Tongue (tissue), 2 donors: ENCODE measurements around the gene RUNX3. TPM values are rescaled to one million over a fixed set of nuclear protein-coding genes. Genes with fewer than 3 reads are reported as not detected.

Source experiments
- DNase-seq: peaks from one replicate; pipeline ENCODE4 v3.0.0-alpha.2; 2015
- total RNA-seq: library from RNA; depleted of rRNA; stranded (reverse); fragments of >200 nt; gene quantifications from one replicate; pipeline ENCODE4 v1.2.3, GENCODE V29; 2014

Gene RUNX3
- total RNA-seq, 1 donor from 2014 or later: 0.62 TPM

- DNase-seq: no peak
Measured at GRCh38 chr1:24946861-24947658, 17.0 kb upstream of the RUNX3 start.

DNA sequence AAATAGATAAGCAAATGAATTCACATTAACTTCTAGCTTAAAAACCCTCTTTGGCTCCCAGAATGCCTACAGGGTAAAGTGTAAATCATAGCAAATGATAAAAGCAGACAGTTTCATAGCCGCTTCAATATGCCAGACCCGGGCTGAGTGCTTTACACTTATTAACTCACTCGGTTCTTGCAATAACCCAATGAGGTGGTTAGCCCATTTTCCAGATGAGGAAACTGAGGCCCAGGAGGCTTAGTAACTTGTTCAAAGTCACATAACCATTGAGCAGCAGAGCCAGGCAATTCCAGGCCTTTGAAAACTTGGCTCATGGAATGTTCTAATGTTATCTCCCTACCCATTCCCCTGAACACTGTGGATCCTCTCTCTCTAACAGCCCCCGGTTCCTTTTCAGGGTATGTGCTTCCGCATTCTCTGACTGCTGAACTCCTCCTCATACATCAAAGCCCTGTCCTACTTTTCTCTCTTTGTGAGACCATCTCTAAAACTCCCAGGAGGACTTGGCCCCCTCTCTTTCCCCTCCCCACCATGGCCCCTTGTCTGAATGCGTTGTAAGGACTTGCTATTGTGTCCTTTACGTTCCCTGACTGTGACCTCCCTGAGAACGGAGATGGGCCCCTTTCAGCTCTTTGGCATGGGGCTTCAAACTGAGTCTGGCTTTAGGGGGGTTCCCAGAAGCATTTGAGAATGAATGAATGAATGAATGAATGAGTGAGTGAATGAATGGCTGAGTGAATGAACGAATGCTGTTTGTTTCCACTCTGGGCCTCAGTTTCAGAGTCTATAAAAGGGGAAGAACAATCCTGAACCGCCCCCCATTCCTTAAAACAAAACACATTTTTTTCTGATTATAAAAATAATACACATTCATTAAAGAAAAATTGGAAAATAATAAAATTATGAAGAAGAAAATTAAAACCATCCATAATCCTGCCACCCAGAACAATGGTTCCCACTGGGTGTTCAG, 15.6 kb upstream of the RUNX3 start:
- DNase-seq: no peak

- DNase-seq: no peak
Measured at GRCh38 chr1:24944318-24944717, 14.2 kb upstream of the RUNX3 start.

DNA sequence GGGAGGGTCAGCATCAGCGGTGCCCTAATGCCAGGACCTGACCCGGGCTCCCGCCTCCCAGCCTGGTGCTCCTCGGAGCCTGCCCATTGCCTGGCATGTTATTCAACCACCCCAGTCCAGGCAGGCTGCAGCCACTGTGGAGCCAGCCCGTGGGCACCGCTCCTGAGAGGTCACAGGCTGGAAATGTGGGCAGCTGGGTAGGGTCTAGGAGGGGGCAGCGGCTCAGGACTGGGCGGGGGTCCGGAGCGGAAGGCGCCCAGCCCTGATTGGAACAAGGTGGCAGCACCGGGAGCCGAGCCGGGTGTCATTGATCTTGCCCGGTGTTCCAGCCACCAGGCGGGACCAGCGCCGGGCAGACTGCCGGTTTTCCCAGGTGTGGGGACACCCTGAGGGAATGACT, 12.7 kb upstream of the RUNX3 start:
- DNase-seq: no peak

DNA sequence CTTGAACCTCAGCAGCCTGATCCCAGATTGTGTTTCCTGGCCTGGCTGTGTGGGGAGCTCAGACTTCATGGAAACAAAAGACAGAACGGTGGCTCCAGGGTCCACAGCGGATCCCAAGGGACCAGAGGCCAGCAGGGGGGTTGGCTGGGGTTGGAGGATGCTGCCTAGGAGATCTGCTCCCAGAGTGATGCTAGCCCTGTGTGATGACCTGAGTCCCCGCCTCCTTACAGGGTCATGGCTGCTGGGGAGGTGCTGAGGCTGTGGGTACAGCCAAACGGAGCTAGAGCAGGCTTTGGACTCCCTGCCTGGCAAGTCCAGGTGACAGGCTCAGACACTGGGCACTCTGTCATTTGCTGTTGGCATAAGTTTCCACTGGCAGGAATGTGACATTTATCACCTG, 11.5 kb upstream of the RUNX3 start:
- DNase-seq: no peak

DNA sequence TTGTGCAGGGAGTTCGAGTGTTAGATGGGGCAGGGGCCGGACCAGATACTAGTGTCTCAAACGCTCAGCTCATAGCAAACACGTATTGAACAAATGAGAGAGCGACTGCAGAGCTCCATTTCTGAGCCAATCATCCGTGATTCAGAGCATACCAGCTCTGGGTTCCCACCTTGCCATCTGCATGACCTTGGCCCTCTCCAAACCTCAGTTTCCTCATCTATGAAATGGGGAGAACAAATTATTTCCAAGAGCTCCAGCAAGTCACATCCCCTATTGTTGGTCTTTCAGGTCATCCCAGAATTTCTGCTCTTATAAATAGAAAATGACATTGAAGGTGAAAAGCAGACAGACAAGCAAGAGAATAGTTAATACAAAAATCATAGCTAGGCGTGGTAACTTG, 10.2 kb upstream of the RUNX3 start:
- DNase-seq: no peak

DNA sequence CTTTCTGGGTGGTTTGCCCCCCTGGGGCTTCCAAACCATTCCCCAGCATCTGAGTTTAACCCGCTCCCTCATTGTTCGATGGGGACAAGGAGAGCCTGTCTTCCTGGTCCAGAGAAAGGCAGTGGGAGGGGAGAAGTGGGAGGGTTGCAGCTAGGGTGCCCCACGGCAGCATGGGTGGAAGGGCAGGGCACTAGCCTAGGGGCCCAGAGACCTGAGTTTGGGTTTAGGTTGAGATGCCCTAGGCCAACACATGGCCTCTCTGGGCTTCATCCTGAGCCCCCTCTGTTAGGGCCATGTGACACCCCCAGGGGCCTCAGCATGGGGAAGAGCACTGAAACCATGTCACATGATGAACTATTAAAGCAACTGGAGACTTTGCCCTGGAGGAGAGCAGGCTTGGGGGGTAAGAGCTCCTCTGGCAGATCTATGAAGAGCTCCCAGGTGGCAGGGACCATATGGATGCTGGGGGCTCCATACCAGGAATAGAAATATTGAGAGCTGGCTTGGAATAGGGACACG, 9.7 kb upstream of the RUNX3 start:
- no peak for DNase-seq

DNA sequence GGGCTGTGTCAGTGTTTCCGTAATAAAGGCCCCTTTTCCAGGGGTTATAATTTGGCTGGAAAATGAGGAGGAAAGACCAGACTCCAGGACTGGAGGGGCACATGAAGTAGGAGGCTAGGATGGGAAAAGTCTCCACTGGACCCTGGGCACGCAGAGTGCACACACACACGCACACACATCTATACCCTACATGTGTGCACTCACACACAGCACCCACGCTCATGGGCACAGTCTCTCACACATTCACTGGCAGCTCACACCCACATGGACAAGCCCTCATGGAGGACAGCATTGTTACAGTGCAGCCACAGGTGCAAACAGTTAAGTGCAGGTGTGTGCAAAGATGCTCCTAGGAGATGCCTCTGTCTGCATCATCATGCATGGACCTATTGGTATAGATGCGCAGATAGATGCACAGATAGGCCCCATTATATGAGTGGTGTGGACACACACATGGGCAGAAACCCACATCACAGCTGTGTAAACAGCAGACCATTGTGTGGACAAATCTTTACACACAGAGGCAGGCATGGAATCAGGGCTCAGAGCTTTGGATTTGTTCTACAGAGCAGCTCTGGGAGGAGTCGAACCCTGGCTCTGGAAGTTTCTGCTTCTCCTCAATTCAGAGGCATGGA, 9.1 kb upstream of the RUNX3 start:
- no peak for DNase-seq

DNA sequence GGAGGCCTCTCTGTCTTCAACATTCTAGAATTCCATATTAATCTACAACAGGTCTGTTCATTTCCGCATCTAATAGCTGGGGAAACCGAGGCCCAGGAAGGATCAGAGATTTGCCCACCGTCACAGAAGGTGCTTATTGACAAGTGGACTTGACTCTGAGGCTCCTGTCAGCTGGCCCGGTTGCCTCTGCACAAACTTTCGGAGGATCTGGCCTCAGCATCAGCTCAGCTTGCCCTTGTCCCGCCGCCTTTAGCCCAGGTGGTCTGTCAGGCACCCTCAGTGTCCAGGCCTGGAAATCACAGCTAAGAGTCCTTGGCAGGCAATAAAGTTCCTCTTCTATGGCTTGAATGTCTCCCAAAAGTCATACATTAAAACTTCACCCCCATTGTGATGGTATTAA, 8.2 kb upstream of the RUNX3 start:
- no peak for DNase-seq

DNA sequence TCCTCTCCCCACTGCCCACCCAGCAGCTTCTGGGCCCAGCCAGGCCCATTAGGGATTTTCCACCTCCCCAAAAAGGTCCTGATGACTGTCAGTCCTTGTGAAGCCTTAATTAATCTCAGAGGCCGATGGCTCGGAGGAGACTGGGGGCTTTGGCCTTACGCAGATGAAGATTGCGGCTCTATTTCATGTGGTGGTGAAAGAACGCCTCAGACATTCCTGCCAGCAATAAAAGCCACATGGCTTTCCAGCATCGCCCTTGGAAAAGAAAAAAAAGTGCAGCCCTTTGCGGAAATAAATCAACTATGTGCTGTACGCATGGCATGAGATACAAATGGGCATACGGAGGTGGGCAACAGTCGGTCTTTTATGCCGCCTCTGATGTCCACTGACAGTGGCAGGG, 6.6 kb upstream of the RUNX3 start:
- no peak for DNase-seq

GRCh38 chr1:24935615-24936484, 5.8 kb upstream of the RUNX3 start:
- DNase-seq: no peak

- no peak for DNase-seq
Measured at GRCh38 chr1:24935196-24935526, 5.1 kb upstream of the RUNX3 start.

GRCh38 chr1:24934310-24935195, 4.5 kb upstream of the RUNX3 start:
- DNase-seq: no peak

DNA sequence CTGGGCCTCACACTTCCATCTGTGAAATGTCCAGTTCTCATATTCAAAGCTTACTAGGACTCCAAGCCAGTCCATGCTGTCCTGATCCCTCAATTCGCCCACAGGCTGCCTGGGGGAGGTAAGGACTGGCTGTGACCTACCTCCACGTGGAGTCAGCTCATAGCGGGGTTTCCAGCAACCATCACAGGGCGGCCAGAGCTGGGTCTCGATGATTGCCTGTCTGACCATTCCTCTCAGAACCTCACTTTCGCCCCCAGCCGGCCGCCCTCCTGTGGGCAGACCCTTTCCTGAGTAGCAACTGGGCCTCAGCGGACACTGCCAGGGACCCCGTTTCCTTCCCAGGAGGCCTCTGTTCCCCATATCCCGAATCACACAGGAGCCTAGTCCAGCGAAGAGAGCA, 3.4 kb upstream of the RUNX3 start:
- DNase-seq: no peak

DNA sequence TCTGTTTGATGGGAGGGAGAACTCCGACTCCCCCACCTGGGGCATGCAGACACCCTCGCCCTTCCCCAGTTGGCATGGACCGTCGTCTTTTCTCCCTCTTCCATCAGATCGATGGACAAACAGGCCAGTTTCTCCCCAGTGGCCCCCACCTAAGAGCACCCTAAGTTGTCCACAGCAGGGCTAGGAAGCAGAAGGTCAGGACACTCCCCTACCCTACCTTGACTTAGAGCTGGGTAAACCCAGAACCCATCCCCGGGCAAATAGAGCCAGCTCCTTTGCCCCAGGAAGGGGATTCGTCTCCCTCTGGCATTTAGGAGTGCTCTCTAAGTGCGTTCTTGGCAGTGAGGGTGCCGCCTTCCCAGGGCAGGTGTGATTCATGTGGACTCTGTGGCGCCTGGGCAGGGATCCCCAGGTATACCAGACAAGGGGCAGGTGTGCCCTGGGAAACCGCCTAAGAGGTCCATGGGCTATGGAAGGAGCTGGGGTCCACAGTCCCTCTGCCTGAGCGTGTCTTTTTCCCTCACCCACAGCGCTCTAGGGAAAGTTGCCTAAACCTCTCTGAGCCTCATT, 2.7 kb upstream of the RUNX3 start:
- DNase-seq: no peak

DNA sequence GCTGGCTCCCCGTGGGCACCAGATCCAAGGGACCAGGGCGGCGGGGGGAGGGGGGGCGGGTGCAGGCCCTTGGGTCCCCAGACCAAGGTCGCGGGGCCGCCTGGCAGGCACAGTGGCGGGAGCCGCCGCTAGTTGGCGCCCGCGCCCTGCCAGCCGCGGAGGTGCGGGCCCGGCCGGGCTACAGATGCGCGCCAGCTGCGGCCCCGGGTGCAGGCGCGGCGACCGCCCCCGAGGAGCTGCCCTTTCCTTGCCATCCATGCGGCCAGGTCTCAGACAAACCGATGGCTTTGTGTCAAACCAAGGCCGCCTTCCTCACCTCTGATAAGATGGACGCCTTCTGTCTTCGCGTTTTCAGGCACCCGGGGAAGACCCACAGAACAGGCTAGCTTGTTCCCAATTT, 2.2 kb upstream of the RUNX3 start:
- DNase-seq: peak; percentile 55

GRCh38 chr1:24931468-24932231, 1.6 kb upstream of the RUNX3 start:
- DNase-seq: peak; percentile 18

DNA sequence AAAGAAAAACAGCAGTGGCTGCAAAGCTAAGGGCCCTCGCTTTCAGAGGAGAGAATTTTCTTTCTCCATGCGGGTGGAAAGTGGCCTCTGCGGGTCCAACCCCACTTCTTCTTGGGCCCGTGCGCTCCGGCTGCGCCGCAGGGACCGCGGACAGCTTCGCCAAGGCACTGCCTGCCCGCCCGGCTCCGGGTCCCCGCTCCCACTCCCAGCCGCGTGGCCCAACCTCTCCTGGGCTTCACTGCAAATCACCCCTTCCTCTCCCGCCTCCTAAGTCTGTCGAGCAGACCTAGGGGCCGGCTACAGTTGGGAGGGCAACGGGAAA, 1.0 kb upstream of the RUNX3 start:
- no peak for DNase-seq

DNA sequence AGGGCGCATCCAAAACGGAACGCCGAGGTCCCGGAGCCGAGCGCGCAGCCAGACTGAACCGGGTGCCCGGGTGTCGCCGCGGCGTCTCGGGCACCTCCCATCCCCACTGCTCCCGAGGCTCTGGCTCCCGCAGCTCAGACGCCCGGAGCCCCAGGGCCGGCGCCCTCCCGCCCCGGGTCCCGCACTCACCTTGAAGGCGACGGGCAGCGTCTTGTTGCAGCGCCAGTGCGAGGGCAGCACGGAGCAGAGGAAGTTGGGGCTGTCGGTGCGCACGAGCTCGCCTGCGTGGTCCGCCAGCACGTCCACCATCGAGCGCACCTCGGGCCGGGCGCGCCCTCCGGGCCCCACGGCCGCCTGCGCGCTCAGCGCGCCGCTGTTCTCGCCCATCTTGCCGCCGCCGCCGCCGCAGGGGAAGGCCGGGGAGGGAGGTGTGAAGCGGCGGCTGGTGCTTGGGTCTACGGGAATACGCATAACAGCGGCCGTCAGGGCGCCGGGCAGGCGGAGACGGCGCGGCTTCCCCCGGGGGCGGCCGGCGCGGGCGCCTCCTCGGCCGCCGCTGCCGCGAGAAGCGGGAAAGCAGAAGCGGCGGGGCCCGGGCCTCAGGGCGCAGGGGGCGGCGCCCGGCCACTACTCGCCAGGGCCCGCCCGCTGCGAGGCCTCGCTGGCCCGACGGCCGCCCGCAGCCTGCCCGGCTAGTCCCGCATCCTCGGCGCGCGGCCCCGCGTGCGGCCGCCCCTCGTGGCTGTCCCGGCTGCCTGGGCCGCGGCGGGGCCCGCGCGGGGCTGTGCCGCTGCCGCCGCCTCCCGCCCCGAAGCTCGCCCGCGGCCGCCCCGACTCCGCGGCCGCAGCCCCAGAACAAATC, 447 bp downstream of the RUNX3 start:
- DNase-seq: peak; percentile 31
